Stimulated activated CD4-positive, alpha-beta T cell treated with anti-CD3 and anti-CD28 coated beads, Interleukin-12 subunit alpha, Interleukin-12 subunit beta, amount 100 ng/mL, for 4 hours (primary cell): ENCODE results near the gene ZNF101.
"Not testable (repeated sequence)": the region's sequence is repeated elsewhere in the genome, so short reads cannot be mapped to it uniquely, and the experiment has no call there.

ENCODE experiments used
- DNase-seq: peaks from one replicate; pipeline ENCODE4 v3.0.0-alpha.2; 2020

The ZNF101 gene

GRCh38 chr19:19662344-19662743 is 6.3 kb upstream of the ZNF101 start:
- DNase-seq, result no peak

- no peak for DNase-seq
Measured at GRCh38 chr19:19662871-19663255, 5.8 kb upstream of the ZNF101 start.

GRCh38 chr19:19663256-19664120 is 5.2 kb upstream of the ZNF101 start, which contains the start of gene ATP13A1:
Gene ATP13A1, minus strand, starts transcription at chr19:19663676. Its CDS starts 10 bp downstream, at chr19:19663666.
- peak; percentile 90 for DNase-seq

- DNase-seq, result not testable (repeated sequence)
Measured at GRCh38 chr19:19665420-19665948, 3.2 kb upstream of the ZNF101 start.

- DNase-seq, result no peak
Measured at GRCh38 chr19:19670070-19670551, 1.5 kb downstream of the ZNF101 start.

GRCh38 chr19:19672816-19673215 is 4.2 kb downstream of the ZNF101 start:
- DNase-seq, result no peak

GRCh38 chr19:19674315-19674714 is 5.7 kb downstream of the ZNF101 start:
- DNase-seq, result no peak

GRCh38 chr19:19677579-19677978 is 8.9 kb downstream of the ZNF101 start:
- no peak for DNase-seq

- DNase-seq, result no peak
Measured at GRCh38 chr19:19679176-19680073, 10.8 kb downstream of the ZNF101 start.

- DNase-seq, result not testable (repeated sequence)
Measured at GRCh38 chr19:19686119-19686518, 17.5 kb downstream of the ZNF101 start.

- DNase-seq, result no peak
Measured at GRCh38 chr19:19686580-19686979, 17.9 kb downstream of the ZNF101 start.

- no peak for DNase-seq
Measured at GRCh38 chr19:19687090-19687489, 18.5 kb downstream of the ZNF101 start.

GRCh38 chr19:19689023-19689422 is 20.4 kb downstream of the ZNF101 start:
- DNase-seq, result not testable (repeated sequence)

GRCh38 chr19:19691683-19692082 is 23.0 kb downstream of the ZNF101 start:
- DNase-seq, result no peak

- DNase-seq, result no peak
Measured at GRCh38 chr19:19696386-19696785, 27.7 kb downstream of the ZNF101 start.

- no peak for DNase-seq
Measured at GRCh38 chr19:19697589-19697988, 28.9 kb downstream of the ZNF101 start.

GRCh38 chr19:19700493-19700892 is 31.9 kb downstream of the ZNF101 start:
- not testable (repeated sequence) for DNase-seq

- no peak for DNase-seq
Measured at GRCh38 chr19:19704836-19705235, 36.2 kb downstream of the ZNF101 start.

- no peak for DNase-seq
Measured at GRCh38 chr19:19710506-19710905, 41.9 kb downstream of the ZNF101 start.

GRCh38 chr19:19711306-19711933 is 42.8 kb downstream of the ZNF101 start:
- no peak for DNase-seq

- DNase-seq, result no peak
Measured at GRCh38 chr19:19711934-19712828, 43.5 kb downstream of the ZNF101 start.

- no peak for DNase-seq
Measured at GRCh38 chr19:19719798-19720197, 51.2 kb downstream of the ZNF101 start.
